Esophagus squamous epithelium (tissue), 4 donors: Measurements from ENCODE around the gene DPCD.

ENCODE experiments used
- POLR2A ChIP-seq, 4 donors: fragments of 450-650 bp; IDR thresholded peaks; one replicate each; pipeline ENCODE4 v1.6.1; 2017; ENCODE audit warnings: antibody characterized with exemption in 4 of 4, mild to moderate bottlenecking in 4 of 4, moderate library complexity in 3 of 4
- TF ChIP-seq, protein P1 (sequence below), 6 experiments: fragments of 450-650 bp in 4 of 6; fragments of 200-600 bp in 2 of 6; sonication (generic) in 2 of 6; IDR thresholded peaks; one replicate each; pipeline ENCODE4 v1.5.1; 2016 to 2019; ENCODE audit warnings: antibody characterized with exemption in 6 of 6, mild to moderate bottlenecking in 4 of 6, moderate library complexity in 4 of 6

DNA sequence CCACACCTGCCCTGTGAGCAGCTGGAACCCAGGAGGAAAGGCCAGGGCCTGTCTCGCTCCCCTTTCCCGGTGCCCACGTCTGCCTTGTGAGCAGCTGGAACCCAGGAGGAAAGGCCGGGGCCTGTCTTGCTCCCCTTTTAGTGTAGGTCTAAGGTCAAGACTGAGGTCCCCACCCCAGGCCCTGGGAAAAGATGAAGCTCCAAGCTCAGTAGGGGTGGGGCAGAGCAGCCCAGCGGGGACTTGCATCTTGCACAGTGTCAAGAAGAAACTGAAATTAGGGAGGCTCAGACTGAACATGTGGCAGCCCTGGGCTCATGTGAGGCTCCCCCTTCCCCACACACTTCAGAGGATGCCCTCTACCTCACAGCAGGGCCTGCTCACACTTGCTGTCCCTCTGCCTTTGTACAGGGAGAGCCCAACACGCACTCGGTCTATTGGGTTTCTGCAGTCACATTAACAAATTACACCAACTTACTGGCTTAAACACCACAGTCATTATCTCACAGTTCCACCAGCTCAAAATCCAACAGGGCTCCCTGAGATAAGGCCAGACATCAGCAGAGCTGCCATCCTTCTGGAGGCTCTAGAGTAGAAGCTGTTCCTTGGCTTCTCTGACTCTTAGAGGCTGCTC is 12.4 kb upstream of the DPCD start:
- TF ChIP-seq, protein P1, sequence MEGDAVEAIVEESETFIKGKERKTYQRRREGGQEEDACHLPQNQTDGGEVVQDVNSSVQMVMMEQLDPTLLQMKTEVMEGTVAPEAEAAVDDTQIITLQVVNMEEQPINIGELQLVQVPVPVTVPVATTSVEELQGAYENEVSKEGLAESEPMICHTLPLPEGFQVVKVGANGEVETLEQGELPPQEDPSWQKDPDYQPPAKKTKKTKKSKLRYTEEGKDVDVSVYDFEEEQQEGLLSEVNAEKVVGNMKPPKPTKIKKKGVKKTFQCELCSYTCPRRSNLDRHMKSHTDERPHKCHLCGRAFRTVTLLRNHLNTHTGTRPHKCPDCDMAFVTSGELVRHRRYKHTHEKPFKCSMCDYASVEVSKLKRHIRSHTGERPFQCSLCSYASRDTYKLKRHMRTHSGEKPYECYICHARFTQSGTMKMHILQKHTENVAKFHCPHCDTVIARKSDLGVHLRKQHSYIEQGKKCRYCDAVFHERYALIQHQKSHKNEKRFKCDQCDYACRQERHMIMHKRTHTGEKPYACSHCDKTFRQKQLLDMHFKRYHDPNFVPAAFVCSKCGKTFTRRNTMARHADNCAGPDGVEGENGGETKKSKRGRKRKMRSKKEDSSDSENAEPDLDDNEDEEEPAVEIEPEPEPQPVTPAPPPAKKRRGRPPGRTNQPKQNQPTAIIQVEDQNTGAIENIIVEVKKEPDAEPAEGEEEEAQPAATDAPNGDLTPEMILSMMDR (IDR thresholded peaks at IDR 0.05), result no peak
- TF ChIP-seq POLR2A (IDR thresholded peaks at IDR 0.05), result no peak
